SKM-1 (cell line): ENCODE measurements around the gene ADORA2A.

ENCODE experiments used
- DNase-seq: peaks from one replicate; lab custom pipeline; 2025; ENCODE audit not compliant: unreplicated experiment; lab: John Stamatoyannopoulos, UW

Gene ADORA2A

DNA sequence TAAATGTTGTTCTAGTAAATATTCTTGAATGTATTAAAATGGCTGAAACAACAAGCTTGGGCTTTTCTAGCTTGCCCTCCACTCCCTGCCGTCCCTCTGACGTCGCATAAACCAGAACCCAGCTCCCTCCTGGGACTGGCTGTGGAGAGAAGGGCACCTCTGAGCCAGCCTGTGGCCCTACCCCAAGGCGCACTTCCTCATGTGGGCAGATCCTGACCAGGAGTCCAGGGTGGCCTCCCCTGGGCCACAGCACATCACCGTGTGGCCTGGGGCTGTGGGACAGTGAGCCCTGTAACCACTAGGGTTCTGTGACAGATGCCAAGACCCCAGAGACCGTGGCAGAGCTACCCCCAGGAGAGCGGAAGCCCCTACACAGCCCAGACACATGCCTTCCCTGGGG lies 10.2 kb upstream of the ADORA2A start:
- DNase-seq = no peak

DNA sequence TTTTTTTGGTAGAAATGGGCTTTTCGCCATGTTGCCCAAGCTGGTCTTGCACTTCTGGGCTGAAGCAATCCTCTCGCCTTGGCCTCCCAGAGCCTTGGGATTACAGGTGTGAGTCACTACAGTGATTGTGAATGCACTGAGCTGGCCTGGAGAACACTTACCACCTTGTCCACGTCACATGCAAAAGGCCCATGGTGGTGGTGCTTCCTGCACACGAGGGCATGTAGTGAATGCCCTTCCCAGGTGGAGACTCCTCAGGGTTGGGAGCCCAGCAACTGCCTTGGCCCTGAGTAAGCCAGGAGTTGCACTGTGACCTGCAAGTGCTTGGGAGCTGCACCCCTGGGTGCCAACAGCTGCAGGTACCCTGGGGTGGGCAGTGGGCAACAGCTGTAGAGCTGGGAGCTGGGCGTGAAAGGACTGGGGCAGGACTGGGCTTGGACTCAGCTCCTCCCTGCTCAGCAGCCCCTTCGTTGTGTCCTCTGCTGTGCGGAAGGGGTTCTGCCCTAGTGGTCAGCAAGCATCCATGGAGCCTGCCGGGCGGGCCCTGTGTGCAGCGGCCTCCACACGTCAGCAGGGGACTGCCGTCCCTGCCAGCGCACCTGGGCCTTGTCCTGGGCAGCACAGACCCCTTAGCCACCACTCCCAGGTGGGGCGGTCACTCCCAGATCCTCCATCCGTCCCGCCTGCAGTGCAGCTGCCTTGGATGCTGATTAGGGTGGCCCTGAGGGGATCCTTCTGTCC lies 9.3 kb upstream of the ADORA2A start:
- no peak for DNase-seq

DNA sequence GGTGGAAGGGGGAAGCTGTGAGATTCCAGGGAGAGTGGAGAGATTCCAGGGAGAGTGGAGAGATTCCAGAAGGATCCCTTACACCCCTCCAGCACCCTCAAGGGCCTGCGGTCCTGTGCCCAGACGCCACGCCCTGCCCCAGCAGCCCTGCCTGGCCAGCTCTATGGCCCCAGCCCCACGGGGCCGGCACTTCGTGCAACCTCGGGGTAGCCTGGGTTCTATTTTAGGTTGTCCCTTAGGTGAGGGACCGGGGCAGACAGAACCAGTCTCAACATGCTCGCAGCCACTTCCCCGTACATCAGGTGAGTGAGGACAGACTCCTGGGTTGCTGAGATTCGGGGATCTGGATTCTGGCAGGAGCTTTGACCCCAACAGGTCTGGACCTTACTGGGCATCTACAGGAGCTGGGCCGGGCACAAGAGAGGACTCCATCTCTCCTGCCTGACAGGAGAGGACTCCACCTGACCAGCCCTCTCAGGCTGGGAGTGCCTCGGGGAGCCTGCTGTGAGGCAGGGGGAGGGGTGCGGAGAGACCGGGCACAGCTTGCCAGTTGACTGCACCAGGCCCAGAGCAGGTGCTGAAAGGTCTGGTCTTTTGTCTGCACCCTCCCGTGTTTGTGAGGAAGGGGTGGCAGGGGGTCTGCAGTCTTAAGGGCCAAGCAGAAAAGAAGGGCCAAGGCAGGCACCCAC lies 8.5 kb upstream of the ADORA2A start:
- DNase-seq = no peak

DNA sequence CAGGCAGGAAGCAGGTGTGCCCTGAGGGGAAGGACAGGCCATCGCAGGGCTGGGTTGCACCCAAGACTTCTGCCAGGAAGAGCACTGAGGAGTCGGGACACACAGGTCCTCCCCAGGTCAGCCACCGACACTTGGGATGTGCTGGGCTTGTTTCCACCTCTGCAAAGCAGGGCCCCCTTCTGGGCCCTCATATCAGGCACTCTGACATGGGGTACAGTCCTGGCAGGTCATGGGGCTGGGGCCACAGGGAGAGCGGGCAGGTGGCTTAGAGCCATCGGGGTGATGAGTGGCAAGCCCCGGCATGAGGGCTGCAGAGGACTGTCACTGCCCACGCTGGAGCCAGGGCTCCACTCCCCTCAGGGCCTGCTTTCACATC lies 7.9 kb upstream of the ADORA2A start:
- no peak for DNase-seq

DNA sequence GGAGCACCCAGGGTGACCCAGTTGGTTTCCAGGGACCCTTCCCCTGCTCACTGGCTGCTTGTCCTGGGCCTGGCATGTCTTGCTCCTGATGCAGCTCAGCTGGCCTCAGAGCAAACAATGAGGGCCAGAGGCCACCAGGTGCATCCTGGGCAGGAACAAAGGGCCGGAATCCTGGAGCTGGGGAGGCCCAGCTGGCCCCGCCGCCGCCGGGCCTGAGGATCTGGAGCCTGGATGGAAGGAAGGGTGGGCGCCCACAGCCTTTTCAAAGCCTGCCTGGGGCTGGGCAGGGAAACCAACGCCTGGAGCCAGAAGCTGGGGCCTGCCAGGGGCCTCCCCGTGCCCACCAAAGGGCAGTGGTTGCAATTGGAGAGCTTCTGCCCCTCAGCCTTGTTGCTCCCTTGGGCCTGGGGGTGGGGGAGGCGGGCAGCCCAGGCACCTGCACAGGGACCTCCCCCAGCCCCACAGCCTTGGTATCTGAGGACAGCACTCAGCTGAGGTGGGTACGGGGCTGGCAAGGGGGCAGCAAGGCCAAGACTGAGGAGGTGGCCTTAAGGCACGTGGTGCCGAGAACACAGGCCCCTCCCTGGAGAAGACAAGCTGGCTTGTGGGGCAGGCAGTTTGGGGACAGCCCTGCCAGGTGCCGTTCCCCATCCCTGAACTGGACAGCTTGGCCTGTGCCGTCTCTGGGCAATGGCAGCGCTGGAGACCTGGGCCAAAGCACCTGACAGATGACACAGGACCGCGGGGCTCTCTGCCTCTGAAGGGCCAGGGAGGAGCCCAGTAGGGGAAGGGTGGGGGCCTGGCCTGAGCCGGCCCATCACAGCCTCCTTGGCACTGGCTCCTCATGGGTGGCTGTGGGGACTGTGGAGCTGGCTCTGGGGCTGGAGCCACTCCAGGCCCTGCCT lies 7.1 kb upstream of the ADORA2A start:
- DNase-seq = no peak

DNA sequence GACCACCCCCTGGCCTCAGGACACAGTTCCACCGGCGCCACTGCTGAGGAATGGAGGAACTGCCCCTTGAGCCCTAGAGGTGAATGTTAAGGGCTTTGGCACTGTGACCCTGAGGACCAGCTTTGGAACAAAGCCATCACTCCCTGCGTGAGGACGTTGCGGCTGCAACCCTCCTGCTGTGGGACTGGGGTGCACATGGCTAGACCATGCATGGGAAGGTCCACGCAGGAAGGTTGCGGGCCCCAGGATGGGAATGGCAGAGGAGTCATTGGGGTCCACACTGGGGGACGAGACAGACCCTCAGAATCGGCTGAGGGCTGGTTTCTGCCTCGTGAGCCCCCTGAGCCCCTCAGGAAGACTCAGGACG lies 6.4 kb upstream of the ADORA2A start:
- DNase-seq = no peak

DNA sequence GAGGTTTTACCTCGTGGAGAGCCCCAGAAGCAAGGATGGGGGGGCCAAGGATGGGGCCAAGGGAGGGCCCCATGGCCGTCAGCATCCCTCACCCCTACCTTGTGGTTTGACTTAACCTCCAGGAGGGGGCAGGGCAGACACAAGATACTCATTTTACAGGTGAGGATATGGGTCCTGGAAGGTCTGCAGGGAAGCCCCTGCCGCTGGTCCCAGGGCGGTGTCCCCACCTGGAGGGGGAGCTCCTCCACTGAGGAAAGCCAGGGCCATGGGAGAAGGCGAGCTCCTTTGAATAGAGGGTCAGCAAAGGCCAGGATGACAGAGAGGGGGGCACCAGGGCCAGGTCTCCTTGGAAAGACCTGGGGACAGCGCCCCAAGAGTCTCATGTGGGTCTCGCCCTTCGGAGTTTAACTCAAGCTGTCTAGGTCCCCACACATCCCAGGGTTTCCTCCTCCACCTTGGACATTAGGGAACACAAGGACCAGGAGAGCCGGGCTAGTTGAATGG lies 5.9 kb upstream of the ADORA2A start:
- no peak for DNase-seq

DNA sequence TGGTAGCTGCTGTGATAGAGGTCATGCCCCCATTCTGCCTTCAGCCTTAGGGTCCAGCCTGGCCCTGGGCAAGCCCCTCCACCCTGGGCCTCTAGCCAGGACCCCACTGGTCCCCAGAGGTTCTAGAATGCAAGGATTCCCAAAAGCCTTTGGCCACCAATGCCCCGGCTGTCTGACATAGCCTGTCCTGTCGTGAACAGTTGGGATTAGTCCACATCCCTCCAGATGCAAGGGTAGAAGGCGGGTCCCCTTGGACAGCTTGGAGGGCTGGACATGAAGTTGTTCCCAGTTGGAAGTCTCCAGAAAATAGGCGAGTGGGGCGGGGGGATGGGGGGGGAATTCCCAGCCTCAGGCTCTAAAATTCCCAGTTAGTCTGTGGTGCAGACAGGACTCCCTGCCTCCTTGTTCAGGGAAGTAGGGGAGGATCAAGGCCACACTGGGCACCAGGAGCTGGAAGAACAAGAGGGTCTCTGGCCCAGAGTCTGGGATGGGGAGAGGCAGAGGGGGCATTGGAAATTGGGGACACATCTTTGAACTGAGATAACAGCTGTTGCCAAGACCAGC lies 5.2 kb upstream of the ADORA2A start:
- DNase-seq = no peak

DNA sequence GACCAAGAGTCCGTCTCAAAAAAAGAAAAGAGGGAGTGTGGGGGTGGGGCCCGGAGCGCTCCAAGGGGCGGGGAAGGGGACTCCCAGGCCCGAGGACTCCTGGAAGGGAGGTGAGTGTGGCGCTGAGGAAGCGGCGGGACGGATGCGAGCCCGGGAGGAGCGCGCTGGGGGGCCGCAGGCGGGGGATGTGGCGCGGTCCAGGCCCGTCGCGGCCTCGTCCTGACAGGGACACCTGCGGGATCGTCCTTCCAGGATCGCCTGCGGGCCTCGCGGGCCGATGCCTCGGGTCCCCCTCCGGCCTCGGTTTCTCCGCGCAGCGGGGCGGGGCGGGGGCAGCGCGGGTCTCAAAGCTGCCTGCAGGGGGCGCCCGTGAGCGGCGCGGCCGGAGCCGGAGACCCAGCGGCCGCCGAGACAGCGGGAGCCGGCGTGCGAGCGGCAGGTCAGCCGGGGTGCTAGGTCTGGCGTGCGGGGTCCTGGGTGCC lies 3.8 kb upstream of the ADORA2A start:
- DNase-seq = no peak

DNA sequence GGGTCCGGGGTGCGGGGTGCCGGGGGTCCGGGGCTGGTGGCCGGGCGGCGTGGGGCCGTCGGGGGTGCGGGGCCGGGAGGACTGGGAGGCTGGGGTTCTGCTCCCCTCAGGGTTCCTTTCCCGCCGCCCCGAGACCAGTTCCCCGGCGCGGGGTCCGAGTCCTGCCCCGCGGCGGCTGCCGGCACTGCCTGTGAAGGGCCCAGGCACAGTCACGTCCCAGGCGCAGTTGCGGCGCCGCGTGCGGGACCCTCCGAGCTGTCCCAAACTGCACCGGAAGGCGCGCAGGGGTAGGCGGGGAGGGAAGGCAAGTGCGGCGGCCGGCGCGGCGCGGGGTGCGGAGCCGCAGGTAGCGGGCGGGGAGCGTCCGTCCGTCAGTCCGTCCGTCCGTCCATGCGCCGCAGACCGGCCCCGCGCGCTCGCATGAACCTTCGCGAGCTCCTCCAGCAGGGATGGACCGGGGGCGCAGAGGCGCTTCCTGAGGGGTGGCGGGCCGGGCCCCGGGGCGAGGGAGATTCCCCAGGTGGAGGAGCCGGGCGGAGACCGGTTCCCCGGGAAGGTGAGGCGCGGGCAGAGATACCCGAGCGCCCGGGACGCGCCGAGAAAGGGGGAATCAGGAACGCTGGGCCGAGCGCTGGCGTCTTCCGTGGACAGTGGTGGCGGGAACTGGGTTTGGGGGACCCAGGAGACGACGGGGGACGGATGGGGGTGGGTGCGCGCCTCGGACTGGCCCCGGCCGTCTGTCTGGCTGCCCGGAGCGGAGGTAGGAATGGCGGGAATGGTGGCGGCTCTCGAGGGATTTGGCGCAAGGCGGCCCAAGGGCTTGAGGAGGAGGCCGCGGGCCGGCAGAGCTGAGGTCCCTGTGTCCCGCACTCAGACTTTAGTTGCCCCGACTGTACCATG lies 3.1 kb upstream of the ADORA2A start:
- no peak for DNase-seq

DNA sequence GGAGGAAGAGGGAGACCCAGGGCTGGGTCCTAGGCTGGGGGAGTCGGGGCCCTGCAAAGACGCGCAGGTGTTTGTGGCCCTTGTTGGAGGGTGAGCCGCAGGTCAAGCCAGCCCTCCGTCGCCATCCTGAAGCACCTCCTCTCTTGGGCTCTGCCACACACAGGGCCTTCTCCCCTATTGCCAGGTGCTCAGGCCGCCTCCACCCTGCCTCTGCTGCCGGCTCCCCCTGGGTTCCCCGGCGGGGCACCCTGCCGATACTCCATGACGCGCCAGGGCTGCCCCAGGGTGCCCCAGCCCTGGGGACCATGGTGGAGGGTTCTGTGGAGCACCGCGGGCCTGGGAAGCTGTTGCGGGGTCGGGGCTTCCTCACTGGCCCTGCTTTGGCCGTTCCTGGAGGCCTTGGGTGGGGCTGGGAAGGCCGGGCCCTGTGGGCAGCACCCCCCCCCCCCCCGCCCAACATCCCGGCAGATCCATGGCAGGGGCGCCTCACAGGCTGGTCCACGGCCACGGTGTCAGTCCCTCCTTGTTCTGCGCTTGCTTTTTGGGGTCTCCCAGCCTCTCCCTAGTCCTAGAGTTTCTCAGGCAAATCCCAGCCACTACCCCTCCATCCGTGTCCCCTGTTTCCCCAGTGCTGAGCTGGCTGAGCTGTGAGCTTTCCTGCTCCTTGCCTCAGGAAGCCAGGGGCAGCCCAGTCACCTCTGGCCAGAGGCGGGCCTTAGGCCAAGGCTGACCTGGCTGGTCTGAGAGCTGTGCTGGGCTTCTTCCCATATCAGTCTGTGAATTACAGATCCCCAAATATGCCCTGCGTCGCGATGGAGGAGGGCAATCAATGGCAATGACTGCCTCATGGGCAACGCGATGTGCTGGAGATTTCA lies 2.3 kb upstream of the ADORA2A start:
- no peak for DNase-seq

DNA sequence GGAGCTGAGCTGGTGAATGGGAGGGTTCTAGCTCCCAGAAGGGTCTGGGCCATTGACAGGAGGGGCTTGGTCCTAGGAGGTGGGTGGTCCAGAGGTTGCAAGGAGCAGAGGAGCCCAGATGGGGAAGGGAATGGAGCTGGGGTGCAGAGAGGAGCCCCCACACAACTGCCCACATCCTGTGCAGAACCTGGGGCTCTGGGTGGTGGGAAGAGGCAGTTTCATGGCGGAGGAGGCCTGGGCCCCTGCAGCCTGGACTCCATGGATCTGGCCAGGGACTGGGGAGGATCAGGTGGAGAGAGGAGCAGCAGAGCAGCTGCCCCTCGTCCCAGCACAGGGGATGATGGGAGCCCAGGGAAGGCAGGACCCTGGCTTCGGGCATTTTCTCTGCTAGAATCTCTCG lies 963 bp upstream of the ADORA2A start:
- DNase-seq = no peak

DNA sequence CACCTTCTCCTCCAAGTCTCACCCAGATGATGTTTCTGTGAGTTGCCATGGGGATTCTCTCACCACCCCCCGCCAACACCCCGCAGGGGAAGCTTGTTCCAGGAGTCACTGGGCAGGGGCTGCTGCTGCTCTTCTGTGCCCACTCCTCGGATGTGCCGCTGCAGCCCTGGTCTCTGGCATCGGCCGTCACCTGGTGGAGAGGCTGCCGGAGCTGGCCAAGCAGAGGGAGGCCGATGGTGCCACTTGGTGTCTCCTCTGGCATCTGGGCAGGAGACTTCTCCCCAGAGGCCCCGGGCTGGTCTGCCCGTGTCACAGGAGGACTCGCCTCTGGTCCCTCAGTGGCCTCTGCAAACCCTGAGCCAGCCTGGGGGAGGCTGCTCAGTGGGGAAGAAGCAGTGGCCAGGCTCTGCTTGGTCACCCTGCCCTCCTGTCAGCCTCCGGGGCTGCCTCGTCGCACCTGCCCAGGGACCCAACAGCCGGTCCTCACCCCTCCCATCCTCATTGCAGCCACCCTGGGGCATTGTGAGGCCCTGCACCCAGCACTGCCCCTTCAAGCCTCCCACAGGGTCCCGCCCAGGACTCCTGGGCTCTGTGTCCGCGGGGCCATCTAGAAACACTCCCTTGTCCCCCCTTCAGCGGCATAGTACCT lies 424 bp upstream of the ADORA2A start:
- DNase-seq = no peak

DNA sequence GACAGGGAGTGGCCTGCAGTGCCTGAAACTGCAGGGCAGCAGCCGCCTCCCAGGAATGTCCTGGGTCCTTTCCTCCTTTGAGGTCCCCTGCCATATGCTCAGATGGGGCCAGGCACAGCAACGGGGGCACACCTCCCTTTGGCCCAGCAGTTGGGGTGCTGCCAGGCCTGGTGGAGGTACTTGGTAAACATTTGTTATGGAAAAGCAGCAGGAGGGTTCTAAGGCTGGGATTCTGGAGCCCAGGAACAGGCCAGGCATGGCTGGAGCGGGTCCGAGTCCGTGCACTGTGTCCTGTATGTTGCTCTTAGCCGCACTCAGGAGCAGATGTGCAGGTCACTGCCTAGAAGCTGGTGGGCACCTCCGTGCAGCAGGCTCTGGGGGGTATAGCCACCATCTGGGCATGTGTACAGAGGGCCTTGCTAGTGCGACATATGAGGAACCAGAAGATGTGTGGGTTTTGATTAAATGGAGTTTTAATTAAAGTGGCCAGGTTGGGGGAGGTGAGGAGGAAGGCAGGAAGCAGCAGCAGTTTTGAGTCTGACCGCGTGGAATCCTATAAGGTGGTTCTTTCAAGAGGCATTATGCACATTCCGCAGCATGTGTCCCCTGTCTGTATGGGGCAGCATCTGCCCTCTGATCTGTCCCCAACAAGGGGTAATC lies 1.5 kb downstream of the ADORA2A start:
- DNase-seq = no peak

DNA sequence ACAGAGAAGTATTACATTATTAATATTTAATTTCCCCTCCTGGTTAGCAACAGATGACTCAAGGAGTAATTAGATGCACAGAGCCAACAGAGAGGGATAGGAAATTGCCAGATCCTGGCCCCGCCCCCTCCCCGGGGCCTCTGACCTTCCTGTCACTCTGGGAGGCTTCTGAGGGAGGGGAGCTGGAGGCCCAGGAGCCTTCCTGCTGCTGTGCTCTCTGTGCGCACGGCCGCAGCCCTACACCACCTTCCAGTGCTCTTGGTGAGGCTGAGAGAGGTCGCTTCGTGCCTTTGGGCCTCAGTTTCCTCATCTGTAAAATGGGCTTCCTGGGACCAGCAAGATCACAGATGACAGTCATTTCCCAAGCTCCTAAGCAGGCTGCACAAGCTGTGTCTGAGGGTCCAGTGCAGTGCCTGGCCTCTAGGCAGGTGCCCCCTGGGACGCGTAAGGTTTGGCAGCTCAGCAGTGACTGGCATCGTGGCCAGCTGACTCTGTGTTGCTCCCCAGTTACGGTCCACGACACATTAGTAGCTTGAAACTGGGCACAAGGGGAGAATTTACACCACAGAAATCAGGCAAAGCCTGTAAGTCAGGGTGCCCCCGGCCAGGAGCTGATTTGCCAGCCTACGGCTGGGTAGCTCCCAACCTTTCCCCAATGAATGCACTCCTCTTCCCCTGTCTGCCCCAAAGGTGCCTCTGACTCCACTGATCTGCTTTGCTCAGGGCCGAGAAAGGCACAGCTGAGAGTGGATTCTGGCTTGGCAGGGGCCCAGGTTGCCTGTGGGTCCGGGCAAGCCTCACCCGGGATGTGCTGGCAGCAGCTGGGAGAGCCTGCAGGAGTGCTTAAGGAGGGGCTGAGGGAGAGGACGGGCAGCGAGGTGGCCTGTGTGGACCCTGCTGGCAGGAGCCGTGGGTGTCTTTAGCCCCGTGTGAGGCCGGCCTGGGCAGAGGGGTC lies 2.3 kb downstream of the ADORA2A start:
- DNase-seq = no peak

DNA sequence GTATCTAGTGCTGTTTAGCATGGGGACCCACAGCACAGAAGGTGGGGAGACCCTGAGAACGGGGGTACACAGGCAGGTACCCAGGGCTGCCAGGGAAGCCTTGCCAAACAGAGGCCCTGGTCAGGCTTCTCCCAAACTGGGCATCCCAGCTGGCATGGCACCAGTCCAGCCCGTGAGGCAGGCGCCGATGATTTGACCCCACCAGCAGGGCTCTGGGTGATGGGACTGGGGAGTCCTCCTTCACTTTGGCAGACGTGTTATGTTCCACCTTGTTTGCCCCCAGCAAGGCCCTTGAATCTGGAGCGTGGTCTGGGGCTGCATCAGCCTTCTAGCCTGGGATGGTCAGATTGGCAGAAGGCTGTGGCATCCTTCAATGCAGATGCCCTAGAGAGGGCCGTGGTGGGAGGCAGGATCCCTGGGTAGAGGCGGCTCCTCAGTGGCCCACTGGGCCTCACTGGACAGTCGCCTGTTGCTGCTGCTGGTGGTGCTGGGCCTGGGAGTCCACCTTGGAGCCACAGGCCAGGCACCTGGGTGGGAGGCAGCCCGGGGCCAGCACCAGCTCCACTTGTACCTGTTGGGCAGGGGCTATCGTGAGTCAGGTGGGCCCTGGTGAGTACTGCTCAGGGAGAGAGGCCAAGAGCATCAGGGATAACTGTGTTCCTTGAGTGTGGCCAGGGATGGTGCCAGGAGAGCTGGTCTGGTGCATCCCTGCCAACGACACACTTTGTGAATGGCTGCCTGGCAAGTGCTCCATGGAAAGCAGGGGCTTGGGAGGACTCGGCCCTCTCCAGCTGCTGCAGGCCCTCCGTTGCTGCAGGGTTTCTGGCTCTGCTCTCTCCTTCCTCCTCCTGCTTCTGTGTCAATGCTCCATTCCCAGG lies 3.3 kb downstream of the ADORA2A start:
- no peak for DNase-seq
